ENCODE results near the gene FRY.

FRY gene

GRCh38 chr13:32309312-32310133 is 277.9 kb downstream of the FRY start:
- DNase-seq (ENCODE audit: low read depth in 2 of 2) = no peak

GRCh38 chr13:32310134-32310706 is 278.6 kb downstream of the FRY start:
- DNase-seq (ENCODE audit: low read depth in 2 of 2) = no peak

DNA sequence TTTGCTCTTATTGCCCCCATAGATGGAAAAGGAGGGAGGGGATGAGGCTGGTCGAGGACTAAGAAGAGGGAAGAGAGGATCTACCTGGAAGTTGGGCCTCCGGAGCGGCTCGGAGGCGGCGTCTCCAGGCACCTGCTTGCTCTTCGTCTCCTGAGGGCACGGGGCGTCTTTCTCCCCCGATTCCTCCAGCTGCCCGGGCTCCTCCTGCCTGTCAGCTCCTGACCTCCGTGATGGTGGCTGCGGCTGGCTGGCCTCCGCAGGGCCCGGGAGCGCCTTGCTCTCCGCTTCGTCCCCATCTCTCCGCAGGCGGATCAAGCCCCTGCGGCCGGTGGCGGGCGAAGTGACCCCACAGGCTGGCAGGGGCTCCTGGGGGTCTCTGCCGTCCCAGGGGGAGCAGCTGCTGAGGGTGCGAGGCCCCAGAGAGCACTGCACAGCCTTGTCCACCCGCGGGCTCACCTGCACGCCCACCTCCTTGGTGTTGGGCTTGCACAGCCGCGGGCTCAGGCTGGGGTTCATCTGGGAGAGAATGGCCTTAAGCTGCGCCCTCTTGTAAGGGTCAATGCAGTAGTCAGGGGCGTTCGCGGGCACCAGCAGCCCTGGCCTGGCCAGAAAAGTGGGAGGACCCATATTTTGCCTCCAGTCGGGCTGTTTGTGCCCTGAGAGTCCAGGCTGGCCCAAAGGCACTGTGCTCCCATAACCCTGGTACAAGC is 279.8 kb downstream of the FRY start:
- no peak for DNase-seq (ENCODE audit: low read depth in 2 of 2)

GRCh38 chr13:32314271-32315237 is 283.0 kb downstream of the FRY start:
- DNase-seq (ENCODE audit: low read depth in 2 of 2) = peak; percentile 18 to 31

DNA sequence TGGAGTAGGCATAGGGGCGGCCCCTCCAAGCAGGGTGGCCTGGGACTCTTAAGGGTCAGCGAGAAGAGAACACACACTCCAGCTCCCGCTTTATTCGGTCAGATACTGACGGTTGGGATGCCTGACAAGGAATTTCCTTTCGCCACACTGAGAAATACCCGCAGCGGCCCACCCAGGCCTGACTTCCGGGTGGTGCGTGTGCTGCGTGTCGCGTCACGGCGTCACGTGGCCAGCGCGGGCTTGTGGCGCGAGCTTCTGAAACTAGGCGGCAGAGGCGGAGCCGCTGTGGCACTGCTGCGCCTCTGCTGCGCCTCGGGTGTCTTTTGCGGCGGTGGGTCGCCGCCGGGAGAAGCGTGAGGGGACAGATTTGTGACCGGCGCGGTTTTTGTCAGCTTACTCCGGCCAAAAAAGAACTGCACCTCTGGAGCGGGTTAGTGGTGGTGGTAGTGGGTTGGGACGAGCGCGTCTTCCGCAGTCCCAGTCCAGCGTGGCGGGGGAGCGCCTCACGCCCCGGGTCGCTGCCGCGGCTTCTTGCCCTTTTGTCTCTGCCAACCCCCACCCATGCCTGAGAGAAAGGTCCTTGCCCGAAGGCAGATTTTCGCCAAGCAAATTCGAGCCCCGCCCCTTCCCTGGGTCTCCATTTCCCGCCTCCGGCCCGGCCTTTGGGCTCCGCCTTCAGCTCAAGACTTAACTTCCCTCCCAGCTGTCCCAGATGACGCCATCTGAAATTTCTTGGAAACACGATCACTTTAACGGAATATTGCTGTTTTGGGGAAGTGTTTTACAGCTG is 283.9 kb downstream of the FRY start, which contains the start of the genes BRCA2 and ZAR1L:
TSS of gene BRCA2 (plus strand) at position 271 of the 790 bp plus-strand sequence. CDS start 953 bp downstream, outside the sequence.
TSS of gene ZAR1L (minus strand) at position 126 of the 790 bp plus-strand sequence. CDS start 3,438 bp downstream, outside the sequence.
- peak; percentile 74 to 81 for DNase-seq (ENCODE audit: low read depth in 2 of 2)

DNA sequence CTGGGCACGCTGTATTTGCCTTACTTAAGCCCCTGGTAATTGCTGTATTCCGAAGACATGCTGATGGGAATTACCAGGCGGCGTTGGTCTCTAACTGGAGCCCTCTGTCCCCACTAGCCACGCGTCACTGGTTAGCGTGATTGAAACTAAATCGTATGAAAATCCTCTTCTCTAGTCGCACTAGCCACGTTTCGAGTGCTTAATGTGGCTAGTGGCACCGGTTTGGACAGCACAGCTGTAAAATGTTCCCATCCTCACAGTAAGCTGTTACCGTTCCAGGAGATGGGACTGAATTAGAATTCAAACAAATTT is 284.4 kb downstream of the FRY start:
- DNase-seq (ENCODE audit: low read depth in 2 of 2) = no peak

DNA sequence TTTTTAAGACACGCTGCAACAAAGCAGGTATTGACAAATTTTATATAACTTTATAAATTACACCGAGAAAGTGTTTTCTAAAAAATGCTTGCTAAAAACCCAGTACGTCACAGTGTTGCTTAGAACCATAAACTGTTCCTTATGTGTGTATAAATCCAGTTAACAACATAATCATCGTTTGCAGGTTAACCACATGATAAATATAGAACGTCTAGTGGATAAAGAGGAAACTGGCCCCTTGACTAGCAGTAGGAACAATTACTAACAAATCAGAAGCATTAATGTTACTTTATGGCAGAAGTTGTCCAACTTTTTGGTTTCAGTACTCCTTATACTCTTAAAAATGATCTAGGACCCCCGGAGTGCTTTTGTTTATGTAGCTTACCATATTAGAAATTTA is 284.9 kb downstream of the FRY start:
- no peak for DNase-seq (ENCODE audit: low read depth in 2 of 2)

DNA sequence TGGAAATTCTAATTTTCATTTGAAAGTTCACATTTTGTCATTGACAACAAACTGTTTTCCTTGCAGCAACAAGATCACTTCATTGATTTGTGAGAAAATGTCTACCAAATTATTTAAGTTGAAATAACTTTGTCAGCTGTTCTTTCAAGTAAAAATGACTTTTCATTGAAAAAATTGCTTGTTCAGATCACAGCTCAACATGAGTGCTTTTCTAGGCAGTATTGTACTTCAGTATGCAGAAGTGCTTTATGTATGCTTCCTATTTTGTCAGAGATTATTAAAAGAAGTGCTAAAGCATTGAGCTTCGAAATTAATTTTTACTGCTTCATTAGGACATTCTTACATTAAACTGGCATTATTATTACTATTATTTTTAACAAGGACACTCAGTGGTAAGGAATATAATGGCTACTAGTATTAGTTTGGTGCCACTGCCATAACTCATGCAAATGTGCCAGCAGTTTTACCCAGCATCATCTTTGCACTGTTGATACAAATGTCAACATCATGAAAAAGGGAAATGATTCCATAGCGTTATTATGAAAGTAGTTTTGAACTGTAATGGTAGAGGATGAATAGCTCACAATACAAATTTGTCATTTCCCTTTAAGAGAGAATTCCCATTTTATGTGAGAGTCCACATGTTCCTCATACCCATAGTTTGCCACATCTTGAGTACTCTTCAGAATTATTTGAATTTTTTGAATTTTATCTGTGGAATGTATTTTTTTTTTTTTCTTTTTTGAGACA is 286.3 kb downstream of the FRY start:
- no peak for DNase-seq (ENCODE audit: low read depth in 2 of 2)

GRCh38 chr13:32320528-32320927 is 289.0 kb downstream of the FRY start:
- DNase-seq (ENCODE audit: low read depth in 2 of 2) = no peak

GRCh38 chr13:32323912-32324311 is 292.3 kb downstream of the FRY start:
- DNase-seq (ENCODE audit: low read depth in 2 of 2) = no peak

GRCh38 chr13:32330441-32330840 is 298.9 kb downstream of the FRY start:
- DNase-seq (ENCODE audit: low read depth in 2 of 2) = no peak

DNA sequence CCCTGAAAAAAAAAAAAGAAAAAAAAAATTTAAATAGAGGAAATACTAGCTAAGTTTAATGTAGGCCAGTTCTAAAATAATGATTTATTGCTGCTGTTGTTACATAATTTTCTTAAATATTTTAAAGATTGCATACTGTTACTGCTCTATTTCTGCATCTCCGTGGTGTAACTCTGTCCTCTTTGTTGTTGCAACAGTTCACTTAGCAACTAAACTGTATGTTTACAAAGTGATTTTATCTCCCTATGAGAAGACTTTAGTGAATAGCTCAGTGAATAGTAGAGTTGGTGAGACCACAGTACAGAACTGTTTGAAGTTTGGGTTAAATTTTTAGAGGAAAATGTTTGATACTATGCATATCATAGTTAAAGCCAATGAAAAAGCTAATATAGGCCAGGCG is 303.1 kb downstream of the FRY start:
- DNase-seq (ENCODE audit: low read depth in 2 of 2) = no peak

DNA sequence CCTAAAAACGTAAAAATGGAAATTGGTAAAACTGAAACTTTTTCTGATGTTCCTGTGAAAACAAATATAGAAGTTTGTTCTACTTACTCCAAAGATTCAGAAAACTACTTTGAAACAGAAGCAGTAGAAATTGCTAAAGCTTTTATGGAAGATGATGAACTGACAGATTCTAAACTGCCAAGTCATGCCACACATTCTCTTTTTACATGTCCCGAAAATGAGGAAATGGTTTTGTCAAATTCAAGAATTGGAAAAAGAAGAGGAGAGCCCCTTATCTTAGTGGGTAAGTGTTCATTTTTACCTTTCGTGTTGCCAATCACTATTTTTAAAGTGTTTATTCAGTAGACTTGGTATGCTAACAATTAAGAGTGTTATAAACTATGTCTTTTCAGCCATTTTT is 309.3 kb downstream of the FRY start:
- DNase-seq (ENCODE audit: low read depth in 2 of 2) = no peak

GRCh38 chr13:32347651-32348050 is 316.1 kb downstream of the FRY start:
- no peak for DNase-seq (ENCODE audit: low read depth in 2 of 2)
